Upper lobe of left lung (tissue), 4 donors: ENCODE measurements around the gene DNAJB11.

Source experiments
- CTCF ChIP-seq, 6 experiments: fragments of 450-650 bp in 4 of 6; fragments of 200-600 bp in 2 of 6; sonication (generic) in 2 of 6; IDR thresholded peaks; one replicate each; pipeline ENCODE4 v1.5.1; 2016 to 2019; ENCODE audit warnings: antibody characterized with exemption in 6 of 6
- EP300 ChIP-seq, 4 donors: sonication (generic); formaldehyde crosslinking; IDR thresholded peaks; one replicate each; pipeline ENCODE4 v1.5.1; 2017; ENCODE audit warnings: antibody characterized with exemption in 4 of 4, control low read depth in 2 of 4
- POLR2A ChIP-seq, 4 donors: fragments of 450-650 bp; IDR thresholded peaks; one replicate each; pipeline ENCODE4 v1.5.1; 2016 to 2017; ENCODE audit warnings: antibody characterized with exemption in 4 of 4, mild to moderate bottlenecking in 2 of 4
- POLR2AphosphoS5 ChIP-seq, 2 donors: sonication (generic); formaldehyde crosslinking; IDR thresholded peaks; one replicate each; pipeline ENCODE4 v1.5.1; 2017; ENCODE audit warnings: antibody characterized with exemption in 2 of 2

GRCh38 chr3:186622651-186623310 lies 52.3 kb downstream of the DNAJB11 start:
- TF ChIP-seq POLR2AphosphoS5 (IDR thresholded peaks at IDR 0.05) (no peak), CTCF (IDR thresholded peaks at IDR 0.05) (no peak), POLR2A (IDR thresholded peaks at IDR 0.05) (no peak), EP300 (IDR thresholded peaks at IDR 0.05) (no peak)
